ENCODE measurements around the gene NTSR1.

NTSR1 gene

GRCh38 chr20:62736407-62737071 is 27.9 kb downstream of the NTSR1 start:
- no CpG with 5 or more reads among the region's 14 CpGs for WGBS (ENCODE audit: extremely low coverage, insufficient coverage, low lambda C conversion rate)
- Histone ChIP-seq H3K36me3 (ENCODE audit: control insufficient read depth, insufficient read depth, low read length) (no peaks in the 10 kb centered on the region), H3K4me3 (ENCODE audit: low read length) (no peak overlapping the region), H3K4me1 (ENCODE audit: control insufficient read depth, low read depth, low read length) (no peaks in the 10 kb centered on the region), H3K79me2 (ENCODE audit: control insufficient read depth, insufficient read depth, low read length) (no peaks in the 10 kb centered on the region), H4K8ac (ENCODE audit: low read depth, low read length) (no peak overlapping the region), H3K27me3 (ENCODE audit: insufficient read depth, low read length, poor library complexity) (no peaks in the 10 kb centered on the region), H3K27ac (ENCODE audit: low read depth, low read length) (no peak overlapping the region), H2BK120ac (ENCODE audit: low read depth, low read length) (no peak overlapping the region), H3K4ac (ENCODE audit: low read depth, low read length) (no peak overlapping the region), H4K5ac (ENCODE audit: low read length) (no peak overlapping the region), H2AK5ac (ENCODE audit: low read length) (no peak overlapping the region), H3K9ac (ENCODE audit: low read length) (no peak overlapping the region), H3K18ac (ENCODE audit: low read length) (no peak overlapping the region), H3K23ac (ENCODE audit: low read length) (no peak overlapping the region), H3K56ac (ENCODE audit: low read length) (no peak overlapping the region), H2BK15ac (replicated peaks; ENCODE audit: low read depth) (no peak overlapping the region), H3K4me2 (ENCODE audit: low read length) (no peak overlapping the region), H2BK5ac (ENCODE audit: low read length) (no peak overlapping the region), H3K79me1 (ENCODE audit: low read length) (no peaks in the 10 kb centered on the region)
- no peak for DNase-seq

- H3K4me3 ChIP-seq (ENCODE audit: low read length) = no peak overlapping the region
- DNase-seq = no peak
- no peak overlapping the region for H2BK15ac ChIP-seq (replicated peaks; ENCODE audit: low read depth)
These were observed 28.7 kb downstream of the NTSR1 start for GRCh38 chr20:62737271-62737811.

GRCh38 chr20:62738025-62738881 is 29.6 kb downstream of the NTSR1 start:
- no peak overlapping the region for H3K4me3 ChIP-seq (ENCODE audit: low read length)
- no peaks in the 10 kb centered on the region for H3K79me1 ChIP-seq (ENCODE audit: low read length)
- H3K27ac ChIP-seq (ENCODE audit: low read depth, low read length) = no peak overlapping the region
- no peak overlapping the region for H2AK5ac ChIP-seq (ENCODE audit: low read length)
- no peak overlapping the region for H3K18ac ChIP-seq (ENCODE audit: low read length)
- no peak overlapping the region for H2BK120ac ChIP-seq (ENCODE audit: low read depth, low read length)
- H2BK15ac ChIP-seq (replicated peaks; ENCODE audit: low read depth) = no peak overlapping the region
- H3K36me3 ChIP-seq (ENCODE audit: control insufficient read depth, insufficient read depth, low read length) = no peaks in the 10 kb centered on the region
- no peak overlapping the region for H3K23ac ChIP-seq (ENCODE audit: low read length)
- no peak overlapping the region for H2BK5ac ChIP-seq (ENCODE audit: low read length)
- DNase-seq = no peak
- no peak overlapping the region for H3K56ac ChIP-seq (ENCODE audit: low read length)
- no peak overlapping the region for H3K9ac ChIP-seq (ENCODE audit: low read length)
- no CpG with 5 or more reads among the region's 29 CpGs for WGBS (ENCODE audit: extremely low coverage, insufficient coverage, low lambda C conversion rate)
- H4K5ac ChIP-seq (ENCODE audit: low read length) = no peak overlapping the region
- no peak overlapping the region for H3K4ac ChIP-seq (ENCODE audit: low read depth, low read length)
- H4K8ac ChIP-seq (ENCODE audit: low read depth, low read length) = no peak overlapping the region
- no peak overlapping the region for H3K4me2 ChIP-seq (ENCODE audit: low read length)
- H3K27me3 ChIP-seq (ENCODE audit: insufficient read depth, low read length, poor library complexity) = no peaks in the 10 kb centered on the region
- no peaks in the 10 kb centered on the region for H3K79me2 ChIP-seq (ENCODE audit: control insufficient read depth, insufficient read depth, low read length)
- no peaks in the 10 kb centered on the region for H3K4me1 ChIP-seq (ENCODE audit: control insufficient read depth, low read depth, low read length)

More at GRCh38 chr20:62737271-62737811, 28.7 kb downstream of the NTSR1 start:
- Histone ChIP-seq H2AK5ac (ENCODE audit: low read length) (no peak overlapping the region), H3K4me2 (ENCODE audit: low read length) (no peak overlapping the region), H4K5ac (ENCODE audit: low read length) (no peak overlapping the region), H3K27me3 (ENCODE audit: insufficient read depth, low read length, poor library complexity) (no peaks in the 10 kb centered on the region), H3K36me3 (ENCODE audit: control insufficient read depth, insufficient read depth, low read length) (no peaks in the 10 kb centered on the region), H3K9ac (ENCODE audit: low read length) (no peak overlapping the region), H3K56ac (ENCODE audit: low read length) (no peak overlapping the region), H3K27ac (ENCODE audit: low read depth, low read length) (no peak overlapping the region), H3K79me1 (ENCODE audit: low read length) (no peaks in the 10 kb centered on the region), H3K4me1 (ENCODE audit: control insufficient read depth, low read depth, low read length) (no peaks in the 10 kb centered on the region), H3K18ac (ENCODE audit: low read length) (no peak overlapping the region), H2BK120ac (ENCODE audit: low read depth, low read length) (no peak overlapping the region), H4K8ac (ENCODE audit: low read depth, low read length) (no peak overlapping the region), H3K4ac (ENCODE audit: low read depth, low read length) (no peak overlapping the region), H2BK5ac (ENCODE audit: low read length) (no peak overlapping the region), H3K23ac (ENCODE audit: low read length) (no peak overlapping the region), H3K79me2 (ENCODE audit: control insufficient read depth, insufficient read depth, low read length) (no peaks in the 10 kb centered on the region)
- WGBS (ENCODE audit: extremely low coverage, insufficient coverage, low lambda C conversion rate) = no CpG with 5 or more reads among the region's 20 CpGs

- no peak overlapping the region for H3K4ac ChIP-seq (ENCODE audit: low read depth, low read length)
- no peaks in the 10 kb centered on the region for H3K79me1 ChIP-seq (ENCODE audit: low read length)
- H3K4me1 ChIP-seq (ENCODE audit: control insufficient read depth, low read depth, low read length) = no peaks in the 10 kb centered on the region
- H3K36me3 ChIP-seq (ENCODE audit: control insufficient read depth, insufficient read depth, low read length) = no peaks in the 10 kb centered on the region
- DNase-seq = no peak
- H3K27me3 ChIP-seq (ENCODE audit: insufficient read depth, low read length, poor library complexity) = no peaks in the 10 kb centered on the region
- H3K23ac ChIP-seq (ENCODE audit: low read length) = no peak overlapping the region
- no peak overlapping the region for H2BK120ac ChIP-seq (ENCODE audit: low read depth, low read length)
- no peak overlapping the region for H2AK5ac ChIP-seq (ENCODE audit: low read length)
- no peak overlapping the region for H3K9ac ChIP-seq (ENCODE audit: low read length)
- H2BK5ac ChIP-seq (ENCODE audit: low read length) = no peak overlapping the region
- H3K79me2 ChIP-seq (ENCODE audit: control insufficient read depth, insufficient read depth, low read length) = no peaks in the 10 kb centered on the region
- no peak overlapping the region for H3K27ac ChIP-seq (ENCODE audit: low read depth, low read length)
- no peak overlapping the region for H3K4me3 ChIP-seq (ENCODE audit: low read length)
- H3K4me2 ChIP-seq (ENCODE audit: low read length) = no peak overlapping the region
- H3K56ac ChIP-seq (ENCODE audit: low read length) = no peak overlapping the region
- no peak overlapping the region for H4K8ac ChIP-seq (ENCODE audit: low read depth, low read length)
- H2BK15ac ChIP-seq (replicated peaks; ENCODE audit: low read depth) = no peak overlapping the region
- WGBS (ENCODE audit: extremely low coverage, insufficient coverage, low lambda C conversion rate) = no CpG with 5 or more reads among the region's 12 CpGs
- no peak overlapping the region for H3K18ac ChIP-seq (ENCODE audit: low read length)
- no peak overlapping the region for H4K5ac ChIP-seq (ENCODE audit: low read length)
These were observed 30.4 kb downstream of the NTSR1 start for GRCh38 chr20:62739067-62739466.

GRCh38 chr20:62739581-62740285 is 31.1 kb downstream of the NTSR1 start:
- Histone ChIP-seq H3K27me3 (ENCODE audit: insufficient read depth, low read length, poor library complexity) (no peaks in the 10 kb centered on the region), H3K18ac (ENCODE audit: low read length) (no peak overlapping the region), H2BK5ac (ENCODE audit: low read length) (no peak overlapping the region), H3K4ac (ENCODE audit: low read depth, low read length) (no peak overlapping the region), H3K9ac (ENCODE audit: low read length) (no peak overlapping the region), H3K23ac (ENCODE audit: low read length) (no peak overlapping the region), H3K79me2 (ENCODE audit: control insufficient read depth, insufficient read depth, low read length) (no peaks in the 10 kb centered on the region), H3K36me3 (ENCODE audit: control insufficient read depth, insufficient read depth, low read length) (no peaks in the 10 kb centered on the region), H3K4me1 (ENCODE audit: control insufficient read depth, low read depth, low read length) (no peaks in the 10 kb centered on the region), H4K5ac (ENCODE audit: low read length) (no peak overlapping the region), H2AK5ac (ENCODE audit: low read length) (no peak overlapping the region), H3K79me1 (ENCODE audit: low read length) (no peaks in the 10 kb centered on the region), H3K4me3 (ENCODE audit: low read length) (no peak overlapping the region), H3K56ac (ENCODE audit: low read length) (no peak overlapping the region), H3K4me2 (ENCODE audit: low read length) (no peak overlapping the region), H3K27ac (ENCODE audit: low read depth, low read length) (no peak overlapping the region), H2BK15ac (replicated peaks; ENCODE audit: low read depth) (no peak overlapping the region), H2BK120ac (ENCODE audit: low read depth, low read length) (no peak overlapping the region), H4K8ac (ENCODE audit: low read depth, low read length) (no peak overlapping the region)
- no peak for DNase-seq
- no CpG with 5 or more reads among the region's 32 CpGs for WGBS (ENCODE audit: extremely low coverage, insufficient coverage, low lambda C conversion rate)
